ENCODE measurements around the gene PDSS2.
"Not testable (repeated sequence)": the region's sequence is repeated elsewhere in the genome, so short reads cannot be mapped to it uniquely, and the experiment has no call there.

The PDSS2 gene

GRCh38 chr6:107214655-107215054, 244.7 kb downstream of the PDSS2 start:
- no peak for DNase-seq (ENCODE audit: low spot score)

GRCh38 chr6:107209406-107210305, 249.7 kb downstream of the PDSS2 start:
- DNase-seq (ENCODE audit: low spot score): no peak

GRCh38 chr6:107207251-107207873, 252.0 kb downstream of the PDSS2 start:
- no peak for DNase-seq (ENCODE audit: low spot score)

- no peak for DNase-seq (ENCODE audit: low spot score)
Observed at GRCh38 chr6:107205058-107205998, 254.0 kb downstream of the PDSS2 start.

- no peak for DNase-seq (ENCODE audit: low spot score)
Observed at GRCh38 chr6:107202876-107203468, 256.4 kb downstream of the PDSS2 start.

GRCh38 chr6:107198631-107199416, 260.5 kb downstream of the PDSS2 start:
- peak; percentile 6 for DNase-seq (ENCODE audit: low spot score)

GRCh38 chr6:107196152-107196551, 263.2 kb downstream of the PDSS2 start:
- no peak for DNase-seq (ENCODE audit: low spot score)

- DNase-seq (ENCODE audit: low spot score): not testable (repeated sequence)
Observed at GRCh38 chr6:107194723-107195122, 264.6 kb downstream of the PDSS2 start.

- no peak for DNase-seq (ENCODE audit: low spot score)
Observed at GRCh38 chr6:107192830-107193229, 266.5 kb downstream of the PDSS2 start.

- DNase-seq (ENCODE audit: low spot score): no peak
Observed at GRCh38 chr6:107187630-107188029, 271.7 kb downstream of the PDSS2 start.

- DNase-seq (ENCODE audit: low spot score): no peak
Observed at GRCh38 chr6:107186047-107186446, 273.3 kb downstream of the PDSS2 start.

GRCh38 chr6:107185391-107185970, 273.9 kb downstream of the PDSS2 start:
- DNase-seq (ENCODE audit: low spot score): no peak

- DNase-seq (ENCODE audit: low spot score): no peak
Observed at GRCh38 chr6:107184435-107184834, 274.9 kb downstream of the PDSS2 start.

- no peak for DNase-seq (ENCODE audit: low spot score)
Observed at GRCh38 chr6:107180099-107180498, 279.3 kb downstream of the PDSS2 start.

- no peak for DNase-seq (ENCODE audit: low spot score)
Observed at GRCh38 chr6:107179004-107179403, 280.4 kb downstream of the PDSS2 start.

GRCh38 chr6:107173779-107174178, 285.6 kb downstream of the PDSS2 start:
- no peak for DNase-seq (ENCODE audit: low spot score)

- DNase-seq (ENCODE audit: low spot score): no peak
Observed at GRCh38 chr6:107171513-107171912, 287.9 kb downstream of the PDSS2 start.

- not testable (repeated sequence) for DNase-seq (ENCODE audit: low spot score)
Observed at GRCh38 chr6:107164299-107164698, 295.1 kb downstream of the PDSS2 start.

- DNase-seq (ENCODE audit: low spot score): no peak
Observed at GRCh38 chr6:107161521-107161920, 297.8 kb downstream of the PDSS2 start.

- no peak for DNase-seq (ENCODE audit: low spot score)
Observed at GRCh38 chr6:107156617-107157016, 302.7 kb downstream of the PDSS2 start.

- no peak for DNase-seq (ENCODE audit: low spot score)
Observed at GRCh38 chr6:107154801-107155160, 304.6 kb downstream of the PDSS2 start.

Data from activated CD4-positive, alpha-beta T cell treated with anti-CD3 and anti-CD28 coated beads, Interleukin-2, Interleukin-4, amounts not matched to agents 100 ng/mL and 50 ng/mL, durations not matched to agents 16 hours and 8 hours (primary cell).